HuH-7 (cell line): ENCODE data around the gene NDST3.

ENCODE experiments used
- DNase-seq: peaks from one replicate; pipeline ENCODE4 v3.0.0; 2011; ENCODE audit warnings: low spot score

NDST3 gene

DNA sequence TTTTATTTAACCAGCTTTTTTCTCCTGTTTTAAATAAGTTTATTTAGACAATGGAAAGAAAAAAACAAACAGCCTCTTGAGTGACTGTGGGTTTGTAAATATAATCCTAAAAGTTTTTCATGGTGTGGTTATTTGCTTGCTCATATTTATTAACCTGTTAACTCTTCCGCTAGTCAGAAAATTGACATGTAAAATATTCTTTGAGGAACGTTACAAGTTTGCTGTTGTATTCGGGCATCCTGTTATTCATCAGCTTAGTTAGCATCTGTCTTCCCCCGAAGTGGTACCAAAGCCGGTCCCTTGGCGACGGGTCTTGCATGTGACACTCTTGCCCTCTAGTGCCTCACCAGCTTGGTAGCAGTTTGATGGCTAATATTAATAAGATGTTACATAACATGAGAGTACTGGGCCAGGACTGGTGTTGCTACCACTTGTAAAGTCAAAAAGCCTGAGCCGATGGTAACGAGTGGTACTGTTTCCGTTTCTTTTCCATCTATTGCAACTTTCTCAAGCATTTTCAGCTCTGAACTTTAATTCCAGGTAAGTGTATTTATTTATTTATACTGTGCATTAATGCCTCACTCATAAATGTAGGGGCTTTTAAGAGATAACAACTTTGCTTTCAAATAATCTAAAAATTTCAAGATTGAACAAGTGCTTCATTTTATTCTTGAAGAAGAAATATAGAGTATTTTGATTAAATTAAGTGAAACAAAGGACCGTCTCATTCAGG, at the start of gene NDST3:
NDST3 (plus strand) TSS at position 434 of the 733 bp plus-strand sequence. CDS start 19,425 bp downstream, outside the sequence.
- DNase-seq: peak; percentile 32

DNA sequence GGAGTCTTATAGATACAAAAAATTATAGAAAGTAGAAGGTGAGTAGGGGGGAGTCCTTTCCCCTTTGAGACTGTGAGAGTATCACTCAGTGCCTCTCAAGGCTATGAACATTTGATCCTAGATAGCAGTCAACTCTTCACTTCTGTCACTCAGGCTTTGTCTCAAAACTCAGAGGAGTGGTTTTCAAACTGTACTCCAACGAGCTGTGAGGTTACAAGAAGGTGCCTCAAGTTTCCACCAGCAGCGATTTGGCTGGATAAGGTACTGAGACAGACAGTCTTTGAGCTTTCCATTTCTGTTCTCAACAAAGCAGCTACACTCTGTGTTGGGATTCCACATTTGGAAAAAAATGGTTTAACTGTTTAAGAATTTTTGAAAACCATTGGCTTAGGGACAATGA, 48.0 kb upstream of the NDST3 start:
- no peak for DNase-seq

GRCh38 chr4:117987464-117987863, 46.8 kb upstream of the NDST3 start:
- no peak for DNase-seq

GRCh38 chr4:117996891-117997290, 37.4 kb upstream of the NDST3 start:
- DNase-seq: no peak

DNA sequence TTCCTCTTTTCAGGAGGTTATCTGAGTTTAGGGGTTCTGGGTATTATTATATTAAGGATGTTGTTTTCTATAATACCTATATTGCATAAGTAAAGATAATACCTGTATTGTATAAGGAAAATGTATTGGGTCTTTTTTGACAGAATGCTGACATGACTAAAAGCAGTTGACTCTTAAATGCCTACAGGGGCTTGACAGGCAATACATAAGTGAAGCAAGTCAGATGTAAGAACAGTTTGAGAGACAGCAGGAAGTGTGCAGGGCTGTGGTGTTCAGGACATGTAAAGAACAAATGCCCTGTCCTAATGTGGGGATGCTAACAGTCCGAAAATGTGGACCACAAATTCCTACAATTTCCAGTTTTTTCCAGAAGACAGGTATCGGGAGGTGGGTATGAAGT, 30.2 kb upstream of the NDST3 start:
- DNase-seq: no peak

GRCh38 chr4:118005883-118006282, 28.4 kb upstream of the NDST3 start:
- no peak for DNase-seq

DNA sequence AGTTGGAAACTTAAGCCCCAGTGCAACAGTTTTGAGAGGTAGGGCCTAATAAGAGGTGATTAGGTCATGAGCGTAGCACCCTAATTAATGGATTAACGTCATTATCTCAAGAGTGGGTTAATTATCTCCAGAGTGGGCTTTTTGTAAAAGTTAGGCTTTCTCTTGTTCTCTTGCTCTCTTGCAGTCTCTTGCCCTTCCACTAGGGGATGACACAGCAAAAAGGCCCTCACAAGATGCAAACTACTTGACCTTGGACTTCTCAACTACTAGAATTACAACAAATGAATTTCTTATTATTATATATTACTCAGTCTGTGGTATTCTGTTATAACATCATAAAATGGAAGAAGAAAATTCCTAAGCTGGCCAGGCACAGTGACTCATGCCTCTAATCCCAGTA, 22.1 kb upstream of the NDST3 start:
- DNase-seq: no peak

GRCh38 chr4:118014831-118015230, 19.5 kb upstream of the NDST3 start:
- DNase-seq: no peak

GRCh38 chr4:118018381-118019145, 15.7 kb upstream of the NDST3 start:
- no peak for DNase-seq

- DNase-seq: no peak
These were observed 7.5 kb upstream of the NDST3 start for GRCh38 chr4:118026806-118027205.

- no peak for DNase-seq
These were observed 5.1 kb upstream of the NDST3 start for GRCh38 chr4:118029224-118029623.

DNA sequence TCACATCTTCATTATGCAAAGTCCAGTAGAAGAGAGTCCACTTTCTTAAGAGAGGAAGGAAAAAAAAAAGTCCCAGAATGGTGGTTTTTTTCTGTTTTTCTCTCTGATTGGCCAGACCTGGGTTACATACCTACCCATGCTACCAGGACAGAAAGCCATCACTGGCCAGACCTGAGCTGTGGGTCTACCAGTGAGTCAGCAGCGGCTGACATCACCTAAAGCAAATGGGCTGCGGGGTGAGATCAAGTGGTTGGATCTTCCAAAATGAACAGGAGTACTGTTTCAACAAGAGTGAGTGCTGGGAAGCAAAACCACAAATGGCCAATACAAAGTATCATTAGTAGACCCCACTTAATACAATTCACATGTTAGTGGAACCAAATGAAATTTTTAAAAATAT, 1.6 kb upstream of the NDST3 start:
- DNase-seq: peak; percentile 6

DNA sequence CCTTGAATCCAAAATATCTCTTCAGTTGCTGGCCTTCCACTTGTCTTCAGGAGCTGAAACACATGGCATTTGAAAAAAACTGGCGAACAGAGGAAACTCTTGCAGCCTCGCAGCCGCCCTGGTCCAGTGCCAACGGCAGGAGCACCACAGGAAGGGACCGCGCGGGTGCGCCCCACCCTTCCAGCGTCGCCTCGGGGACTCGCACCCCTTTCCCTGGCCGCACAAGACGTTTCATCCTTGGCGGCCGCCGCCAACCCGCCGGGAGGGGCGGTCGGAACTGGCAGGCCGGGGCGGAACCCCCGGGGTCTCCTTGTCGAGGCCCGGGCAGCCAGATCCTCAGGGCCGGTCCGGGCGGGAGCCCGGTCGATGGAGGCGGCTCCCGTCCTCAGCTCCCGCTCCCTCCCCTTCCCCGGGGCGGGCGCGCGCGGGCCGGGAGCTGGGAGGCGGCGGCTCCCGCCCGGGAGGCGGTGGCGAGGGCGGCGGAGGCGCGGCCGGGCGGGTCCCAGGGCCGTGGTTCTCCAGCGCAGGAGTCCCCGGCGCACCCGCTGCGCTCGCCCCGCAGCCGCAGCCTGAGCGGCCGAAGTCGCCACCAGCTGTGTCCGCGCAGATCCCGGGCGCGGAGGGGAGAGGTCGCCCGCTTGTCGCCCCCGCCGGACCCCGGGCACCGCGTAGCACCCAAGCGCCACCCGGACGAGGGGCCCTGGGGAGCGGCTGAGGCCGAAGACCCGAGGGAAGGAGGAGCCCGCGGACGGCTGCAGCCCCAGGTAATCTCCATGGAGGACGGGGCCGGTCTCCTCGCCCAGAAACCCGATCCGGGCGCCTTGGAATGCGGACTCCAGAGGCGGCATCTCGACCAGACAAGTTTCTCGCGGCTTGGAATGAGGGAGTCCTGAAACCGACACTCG, 886 bp upstream of the NDST3 start:
- peak; percentile 24 for DNase-seq

DNA sequence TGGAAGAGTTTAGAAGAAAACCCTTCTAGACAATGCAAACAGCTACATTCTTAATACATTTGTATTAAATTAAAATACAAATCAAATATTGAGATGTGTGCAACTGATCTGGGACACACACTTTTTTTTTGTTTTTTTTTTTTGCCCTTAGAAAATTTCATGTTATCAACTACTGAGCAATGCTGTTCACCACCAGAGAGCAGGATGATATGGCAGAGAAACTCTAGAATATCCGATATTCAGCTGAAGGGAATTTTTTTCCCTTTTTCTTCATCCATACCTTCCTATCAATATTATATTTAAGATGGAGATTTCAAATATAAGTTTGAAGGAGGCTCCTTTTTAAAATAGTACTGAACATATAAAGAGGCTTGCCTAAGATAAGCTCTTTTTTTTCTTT, 1.0 kb downstream of the NDST3 start:
- DNase-seq: no peak

- no peak for DNase-seq
These were observed 2.0 kb downstream of the NDST3 start for GRCh38 chr4:118036336-118036735.

GRCh38 chr4:118037955-118038354, 3.7 kb downstream of the NDST3 start:
- DNase-seq: no peak

GRCh38 chr4:118046323-118046722, 12.0 kb downstream of the NDST3 start:
- DNase-seq: no peak

- DNase-seq: no peak
These were observed 12.8 kb downstream of the NDST3 start for GRCh38 chr4:118047043-118047442.

- no peak for DNase-seq
These were observed 24.7 kb downstream of the NDST3 start for GRCh38 chr4:118058955-118059354.

DNA sequence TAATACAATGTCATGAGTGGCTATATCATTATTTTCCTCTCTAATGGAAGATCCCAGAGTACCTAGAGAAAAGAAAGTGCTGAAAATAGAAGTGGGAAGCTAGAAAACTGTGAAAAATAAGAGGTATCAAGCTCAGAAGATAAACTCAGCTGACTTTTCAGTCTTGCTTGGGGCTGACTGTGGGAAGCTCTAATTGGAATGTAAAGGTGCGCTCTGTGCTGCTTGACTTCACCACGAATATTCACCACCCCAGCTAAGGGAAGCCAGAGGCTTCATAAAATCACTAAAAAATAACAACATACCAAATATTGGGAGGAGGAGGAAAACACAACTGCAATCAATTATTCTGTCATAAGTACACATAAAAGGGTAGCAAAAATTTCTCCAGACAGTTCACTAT, 25.1 kb downstream of the NDST3 start:
- no peak for DNase-seq

DNA sequence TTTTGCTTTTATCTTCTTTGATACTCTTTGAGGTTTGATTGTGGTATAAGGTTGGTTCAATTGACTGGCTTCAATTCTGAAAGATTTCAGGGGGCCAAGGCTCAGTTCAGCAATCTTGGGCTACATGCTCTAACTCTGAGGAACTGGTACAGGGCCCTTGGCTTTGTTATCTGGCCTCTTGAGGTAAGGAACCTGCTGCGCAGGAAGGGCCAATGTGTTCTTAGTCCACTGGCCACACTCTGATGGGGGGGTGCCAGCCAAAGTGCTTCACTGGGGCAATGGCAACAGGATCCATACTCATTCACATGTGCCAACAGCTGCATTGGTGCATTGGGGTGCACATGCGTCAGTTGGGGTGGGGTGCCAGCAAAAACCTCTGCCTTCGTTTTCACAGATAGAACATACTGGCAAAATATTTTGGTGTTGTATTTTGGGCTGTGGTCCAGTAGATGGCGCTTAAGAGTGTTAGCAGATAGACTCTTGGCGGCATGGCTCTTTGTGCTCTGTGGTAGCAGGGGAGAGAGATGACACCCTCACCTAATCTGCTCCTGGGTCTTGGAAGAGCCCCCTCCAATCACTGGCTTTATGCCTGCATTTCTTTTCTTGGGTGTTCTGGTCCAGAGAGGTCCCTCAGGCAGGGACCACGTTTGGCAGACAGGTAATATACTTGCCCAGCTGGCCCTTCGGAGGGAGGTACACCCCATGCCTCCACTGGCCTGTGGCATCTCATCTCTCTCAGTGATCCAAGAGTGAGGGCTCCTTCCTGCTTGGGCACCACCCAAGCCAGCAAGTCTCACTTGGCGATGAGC, 42.9 kb downstream of the NDST3 start:
- DNase-seq: peak; percentile 6

- DNase-seq: no peak
These were observed 43.5 kb downstream of the NDST3 start for GRCh38 chr4:118077767-118078105.
